GM18870 (cell line): Measurements from ENCODE around the gene BICRA.
"Not testable (repeated sequence)": the region's sequence is repeated elsewhere in the genome, so short reads cannot be mapped to it uniquely, and the experiment has no call there.

Experiments used
- ATAC-seq: cut with Tn5 transposase; IDR thresholded peaks from one replicate; pipeline ENCODE4 v1.9.1; 2021; ENCODE audit warnings: moderate library complexity; ENCODE audit not compliant: unreplicated experiment

The BICRA gene

GRCh38 chr19:47608969-47609905, at the start of gene BICRA:
TSS of gene BICRA (plus strand) at chr19:47609134. CDS start at chr19:47673575, 64,441 bp downstream.
- ATAC-seq = peak; percentile 29

- no peak for ATAC-seq
These were observed 47.9 kb upstream of the BICRA start for GRCh38 chr19:47560999-47561398.

GRCh38 chr19:47561440-47562057, 47.4 kb upstream of the BICRA start:
- ATAC-seq = no peak

- ATAC-seq = no peak
These were observed 44.9 kb upstream of the BICRA start for GRCh38 chr19:47564081-47564480.

- no peak for ATAC-seq
These were observed 39.6 kb upstream of the BICRA start for GRCh38 chr19:47569331-47569730.

GRCh38 chr19:47572635-47573034, 36.3 kb upstream of the BICRA start:
- ATAC-seq = no peak

GRCh38 chr19:47573071-47574026, 35.6 kb upstream of the BICRA start, which contains the start of gene ZNF541:
TSS of gene ZNF541 (minus strand) at chr19:47573148. CDS start at chr19:47555856, 17,292 bp downstream.
- no peak for ATAC-seq

- ATAC-seq = no peak
These were observed 28.5 kb upstream of the BICRA start for GRCh38 chr19:47580397-47580796.

- ATAC-seq = no peak
These were observed 27.2 kb upstream of the BICRA start for GRCh38 chr19:47581605-47582319.

GRCh38 chr19:47582320-47582909, 26.5 kb upstream of the BICRA start:
- no peak for ATAC-seq

GRCh38 chr19:47583161-47583560, 25.8 kb upstream of the BICRA start:
- not testable (repeated sequence) for ATAC-seq

- ATAC-seq = no peak
These were observed 21.6 kb upstream of the BICRA start for GRCh38 chr19:47587295-47587694.

- ATAC-seq = no peak
These were observed 19.1 kb upstream of the BICRA start for GRCh38 chr19:47589824-47590223.

GRCh38 chr19:47593860-47594259, 15.1 kb upstream of the BICRA start:
- no peak for ATAC-seq

- no peak for ATAC-seq
These were observed 13.0 kb upstream of the BICRA start for GRCh38 chr19:47595944-47596343.

GRCh38 chr19:47598407-47599349, 10.3 kb upstream of the BICRA start:
- ATAC-seq = no peak

GRCh38 chr19:47599671-47600245, 9.2 kb upstream of the BICRA start:
- ATAC-seq = not testable (repeated sequence)
